GM12872 (cell line): ENCODE data around the gene MKNK2.

ENCODE experiments used
- TF ChIP-seq, protein P1 (sequence below): IDR thresholded peaks from 3 replicates; pipeline ENCODE4 v1.5.1; 2011; ENCODE audit warnings: low read depth, mild to moderate bottlenecking, low read length, moderate library complexity; ENCODE audit not compliant: insufficient read depth

Gene MKNK2

DNA sequence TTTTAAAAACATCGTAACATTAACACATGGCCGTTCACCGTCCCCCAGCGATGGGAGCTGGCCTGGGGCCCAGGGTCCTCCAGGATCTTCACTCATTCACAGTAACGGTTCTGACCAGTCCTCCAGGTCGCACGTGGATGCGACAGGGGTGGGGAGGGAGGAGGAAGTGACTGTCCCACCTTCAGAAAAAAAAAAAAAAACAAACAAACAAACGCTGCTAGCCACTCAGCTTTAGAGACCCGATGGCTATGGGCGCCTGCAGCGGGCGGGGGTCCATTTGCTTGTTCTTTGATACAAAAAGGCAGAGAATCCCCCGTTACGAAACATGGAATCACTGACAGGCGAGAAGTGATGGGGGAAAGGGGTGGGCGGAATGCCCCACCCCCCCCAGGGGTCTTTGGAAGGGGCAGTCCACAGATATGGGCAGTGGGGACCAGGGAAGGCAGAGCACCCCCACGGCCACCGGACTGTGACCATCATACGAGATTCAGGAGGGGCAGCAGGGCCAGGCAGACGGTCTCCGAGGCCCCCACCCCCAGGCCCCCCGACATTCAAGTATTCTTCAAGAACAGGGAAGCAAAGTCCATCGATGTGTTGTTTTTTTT, 13.3 kb downstream of the MKNK2 start:
- TF ChIP-seq, protein P1, sequence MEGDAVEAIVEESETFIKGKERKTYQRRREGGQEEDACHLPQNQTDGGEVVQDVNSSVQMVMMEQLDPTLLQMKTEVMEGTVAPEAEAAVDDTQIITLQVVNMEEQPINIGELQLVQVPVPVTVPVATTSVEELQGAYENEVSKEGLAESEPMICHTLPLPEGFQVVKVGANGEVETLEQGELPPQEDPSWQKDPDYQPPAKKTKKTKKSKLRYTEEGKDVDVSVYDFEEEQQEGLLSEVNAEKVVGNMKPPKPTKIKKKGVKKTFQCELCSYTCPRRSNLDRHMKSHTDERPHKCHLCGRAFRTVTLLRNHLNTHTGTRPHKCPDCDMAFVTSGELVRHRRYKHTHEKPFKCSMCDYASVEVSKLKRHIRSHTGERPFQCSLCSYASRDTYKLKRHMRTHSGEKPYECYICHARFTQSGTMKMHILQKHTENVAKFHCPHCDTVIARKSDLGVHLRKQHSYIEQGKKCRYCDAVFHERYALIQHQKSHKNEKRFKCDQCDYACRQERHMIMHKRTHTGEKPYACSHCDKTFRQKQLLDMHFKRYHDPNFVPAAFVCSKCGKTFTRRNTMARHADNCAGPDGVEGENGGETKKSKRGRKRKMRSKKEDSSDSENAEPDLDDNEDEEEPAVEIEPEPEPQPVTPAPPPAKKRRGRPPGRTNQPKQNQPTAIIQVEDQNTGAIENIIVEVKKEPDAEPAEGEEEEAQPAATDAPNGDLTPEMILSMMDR = no peak

GRCh38 chr19:2036424-2036823, 14.6 kb downstream of the MKNK2 start:
- TF ChIP-seq, protein P1 = no peak

GRCh38 chr19:2035590-2035991, 15.5 kb downstream of the MKNK2 start:
- TF ChIP-seq, protein P1 = no peak

DNA sequence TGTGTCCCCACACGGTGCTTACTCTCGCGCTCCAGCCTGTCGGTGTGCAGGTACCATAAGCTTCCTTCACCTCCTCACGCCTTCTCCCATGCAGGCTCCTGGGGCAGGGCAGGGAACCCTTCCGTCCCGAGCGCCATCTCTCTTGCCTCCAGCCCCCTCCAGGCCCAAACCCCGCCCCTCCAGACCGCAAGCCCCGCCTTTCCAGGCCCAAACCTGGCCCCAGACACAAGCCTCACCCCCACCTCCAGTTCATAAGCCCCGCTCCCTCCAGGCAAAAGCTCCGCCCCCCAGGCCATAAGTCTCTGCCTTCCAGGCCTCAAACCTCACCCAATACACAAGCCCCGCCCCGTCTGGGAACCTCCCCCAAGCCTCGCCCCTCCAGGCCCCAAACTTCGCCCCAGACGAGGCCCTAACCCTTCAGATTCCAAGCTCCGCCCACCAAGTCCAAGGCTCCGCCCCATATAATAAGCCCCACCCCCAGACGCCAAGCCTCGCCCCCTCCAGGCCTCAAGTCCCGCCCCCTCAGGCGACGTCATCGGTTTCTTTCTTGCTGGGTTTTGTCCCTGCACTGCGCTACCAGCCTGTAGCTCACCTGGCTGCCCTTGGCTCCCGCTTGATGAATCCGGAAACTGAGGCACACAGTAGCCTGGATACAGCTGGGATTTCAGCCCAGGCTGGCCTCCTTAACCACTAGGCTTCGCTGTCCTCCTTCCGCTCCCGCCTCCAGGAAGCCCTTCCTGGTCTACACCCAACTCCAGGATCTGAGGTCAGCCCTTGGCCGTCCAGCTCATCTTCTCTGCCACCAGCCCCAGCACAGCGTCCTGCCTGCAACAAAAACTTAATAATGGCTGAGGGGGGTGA, 16.1 kb downstream of the MKNK2 start:
- TF ChIP-seq, protein P1 = no peak

- TF ChIP-seq, protein P1 = no peak
Observed at GRCh38 chr19:2033825-2034159, 17.3 kb downstream of the MKNK2 start.

DNA sequence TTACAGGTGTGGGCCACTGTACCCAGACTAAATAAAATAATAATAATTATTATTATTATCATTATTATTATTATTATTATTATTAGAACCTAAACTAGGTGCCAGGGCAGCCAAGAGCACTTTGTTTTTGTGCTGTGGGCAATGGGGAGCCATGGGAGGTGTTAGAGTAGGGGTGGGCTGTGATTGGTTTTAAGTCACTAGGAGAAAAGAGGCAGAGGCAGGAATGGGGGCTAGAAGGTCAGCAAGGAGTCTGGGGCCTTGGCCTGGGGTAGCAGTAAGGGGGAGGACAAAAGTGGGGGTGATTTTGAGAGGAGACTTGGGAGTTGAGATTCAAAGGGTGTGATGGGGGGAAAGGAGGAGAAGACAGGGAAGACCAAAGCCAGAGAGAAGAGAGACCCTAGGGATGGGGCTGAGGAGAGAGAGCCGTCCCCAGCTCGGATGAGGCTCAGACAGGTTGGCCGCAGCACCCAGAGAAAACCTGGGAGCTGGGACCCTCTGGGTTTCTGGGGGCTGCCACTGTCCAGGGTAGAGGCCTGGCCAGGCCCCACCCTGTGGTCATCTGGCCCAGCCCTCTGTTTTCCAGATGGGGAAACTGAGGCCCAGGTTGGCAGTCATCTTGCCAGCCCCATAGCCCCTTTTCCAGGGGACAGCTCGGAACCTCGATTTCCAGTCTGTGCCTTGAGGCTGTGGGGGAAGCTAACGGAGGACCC, 17.8 kb downstream of the MKNK2 start:
- TF ChIP-seq, protein P1 = no peak

DNA sequence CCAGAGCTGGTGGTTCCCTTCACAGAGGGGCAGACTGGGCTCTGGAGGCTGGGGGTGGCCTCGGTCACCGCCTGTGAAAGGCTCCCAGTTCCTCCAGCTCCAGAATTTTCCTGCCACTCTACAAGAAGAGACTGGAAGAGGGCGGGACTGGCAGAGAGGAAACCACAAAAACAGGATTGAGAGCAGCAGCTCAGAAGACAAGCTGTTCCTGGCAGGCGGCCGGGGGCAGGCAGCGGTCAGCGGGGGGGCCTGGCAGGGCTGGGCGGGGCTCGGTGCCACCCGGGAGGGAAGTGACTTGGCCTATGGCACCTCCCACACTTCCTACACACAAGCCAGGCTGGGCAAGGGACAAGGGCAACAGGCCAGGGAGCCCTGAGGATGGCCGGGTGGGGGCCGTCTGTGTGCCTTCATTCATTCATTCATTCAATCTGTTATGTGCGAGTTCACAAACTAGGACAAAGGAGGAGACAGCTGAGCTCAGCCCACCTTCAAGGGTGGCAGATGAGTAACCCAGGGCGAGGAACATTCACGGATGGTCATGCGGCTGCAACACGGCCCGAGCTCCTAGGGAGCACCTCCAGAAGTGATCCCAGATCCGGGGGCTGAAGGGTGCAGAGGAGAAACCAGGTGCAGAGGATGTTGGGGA, 18.6 kb downstream of the MKNK2 start:
- TF ChIP-seq, protein P1 = no peak
